HG02943 (cell line): ENCODE data around the gene INPP5A.

Experiments used
- ATAC-seq: cut with Tn5 transposase; IDR thresholded peaks from one replicate; pipeline ENCODE4 v1.9.1; 2021; ENCODE audit warnings: mild to moderate bottlenecking, low read depth, moderate library complexity; ENCODE audit not compliant: unreplicated experiment

Gene INPP5A

GRCh38 chr10:132576671-132577349 lies 39.2 kb downstream of the INPP5A start:
- no peak for ATAC-seq

GRCh38 chr10:132577350-132578003 lies 39.9 kb downstream of the INPP5A start:
- no peak for ATAC-seq

DNA sequence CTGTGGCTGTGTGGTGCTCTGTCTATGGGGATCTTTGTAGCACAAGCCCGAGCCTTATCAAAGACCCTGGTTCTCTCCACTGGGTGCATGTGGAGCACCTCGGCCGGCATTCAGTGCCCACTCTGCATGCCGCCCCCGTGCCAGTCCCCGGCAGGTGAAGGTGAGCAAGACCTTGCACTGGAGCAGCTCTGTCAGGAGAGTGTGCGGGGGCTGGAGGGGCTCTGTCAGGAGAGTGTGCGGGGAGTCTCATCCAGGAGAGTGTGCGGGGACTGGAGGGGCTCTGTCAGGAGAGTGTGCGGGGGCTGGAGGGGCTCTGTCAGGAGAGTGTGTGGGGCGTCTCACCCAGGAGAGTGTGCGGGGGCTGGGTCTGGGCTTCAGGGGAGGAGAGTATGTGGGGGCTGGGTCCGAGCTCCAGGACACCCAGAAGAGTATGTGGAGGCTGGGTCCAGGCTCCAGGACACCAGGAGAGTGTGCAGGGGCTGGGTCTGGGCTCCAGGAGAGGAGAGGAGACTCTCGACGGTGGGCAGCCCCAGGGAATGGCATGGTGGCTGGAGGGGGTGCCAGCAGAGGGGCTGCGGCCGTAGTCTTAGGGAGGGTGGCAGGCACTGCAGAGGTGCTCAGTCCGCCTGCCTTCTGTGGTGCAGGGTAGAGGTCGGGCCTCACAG lies 40.8 kb downstream of the INPP5A start:
- ATAC-seq = no peak

- ATAC-seq = no peak
Measured at GRCh38 chr10:132579027-132579859, 41.7 kb downstream of the INPP5A start.

- ATAC-seq = no peak
Measured at GRCh38 chr10:132580143-132580542, 42.6 kb downstream of the INPP5A start.

DNA sequence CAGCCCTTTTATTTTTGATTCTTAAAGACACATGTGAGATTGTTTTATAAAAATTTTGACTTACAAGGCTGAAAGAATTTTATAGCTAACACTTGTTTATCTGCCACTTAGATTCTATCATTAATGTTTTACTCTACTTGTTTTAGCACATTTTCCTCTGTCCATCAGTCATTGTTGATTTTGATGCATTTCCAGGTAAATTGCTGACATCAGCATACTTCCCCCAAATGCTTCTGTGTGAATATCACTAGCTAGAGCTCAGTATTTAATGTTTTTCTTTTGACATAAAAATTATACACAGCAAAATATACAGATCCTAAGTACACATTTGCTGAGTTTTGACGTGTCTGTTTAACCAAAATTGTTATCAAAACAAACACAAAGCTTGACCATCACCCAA lies 43.0 kb downstream of the INPP5A start:
- ATAC-seq = no peak

- ATAC-seq = no peak
Measured at GRCh38 chr10:132582137-132582536, 44.5 kb downstream of the INPP5A start.

DNA sequence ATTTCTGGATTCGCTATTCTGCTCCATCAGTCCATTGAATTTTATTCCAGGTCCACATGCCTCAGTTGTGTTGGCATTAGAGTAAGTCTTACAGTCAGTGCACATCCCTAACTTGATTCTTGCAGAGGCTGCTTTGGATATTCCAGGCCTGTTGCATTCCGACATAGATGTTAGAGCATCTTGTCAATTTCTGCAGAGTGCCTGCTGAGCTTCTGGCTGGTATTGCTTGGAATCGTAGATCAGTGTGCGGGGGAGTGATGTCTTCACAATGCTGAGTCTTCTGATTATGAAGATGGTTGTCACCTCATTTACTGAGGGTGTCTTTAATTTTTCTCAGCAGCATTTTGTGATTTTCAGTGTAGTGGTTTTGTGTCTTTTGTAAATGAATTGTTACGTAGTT lies 45.2 kb downstream of the INPP5A start:
- no peak for ATAC-seq

DNA sequence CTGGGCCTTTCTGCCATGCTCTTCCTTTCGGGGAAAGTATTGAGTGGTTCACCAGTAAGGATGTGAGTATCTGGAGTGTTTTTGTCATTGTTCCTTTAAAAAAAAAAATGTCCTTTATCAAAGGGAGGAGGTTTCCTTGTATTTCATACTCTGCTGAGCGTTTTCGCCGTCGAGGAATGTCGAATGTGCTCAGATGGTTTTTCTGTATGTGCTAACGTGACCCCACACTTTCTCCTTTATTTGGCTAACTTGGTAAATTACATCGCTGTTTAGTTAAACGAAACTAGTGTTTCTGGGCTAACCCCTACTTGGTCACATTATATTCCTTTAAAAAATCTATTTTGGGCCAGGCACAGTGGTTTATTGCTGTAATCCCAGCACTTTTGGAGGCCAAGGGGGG lies 45.9 kb downstream of the INPP5A start:
- ATAC-seq = no peak

GRCh38 chr10:132584081-132584480 lies 46.5 kb downstream of the INPP5A start:
- no peak for ATAC-seq

DNA sequence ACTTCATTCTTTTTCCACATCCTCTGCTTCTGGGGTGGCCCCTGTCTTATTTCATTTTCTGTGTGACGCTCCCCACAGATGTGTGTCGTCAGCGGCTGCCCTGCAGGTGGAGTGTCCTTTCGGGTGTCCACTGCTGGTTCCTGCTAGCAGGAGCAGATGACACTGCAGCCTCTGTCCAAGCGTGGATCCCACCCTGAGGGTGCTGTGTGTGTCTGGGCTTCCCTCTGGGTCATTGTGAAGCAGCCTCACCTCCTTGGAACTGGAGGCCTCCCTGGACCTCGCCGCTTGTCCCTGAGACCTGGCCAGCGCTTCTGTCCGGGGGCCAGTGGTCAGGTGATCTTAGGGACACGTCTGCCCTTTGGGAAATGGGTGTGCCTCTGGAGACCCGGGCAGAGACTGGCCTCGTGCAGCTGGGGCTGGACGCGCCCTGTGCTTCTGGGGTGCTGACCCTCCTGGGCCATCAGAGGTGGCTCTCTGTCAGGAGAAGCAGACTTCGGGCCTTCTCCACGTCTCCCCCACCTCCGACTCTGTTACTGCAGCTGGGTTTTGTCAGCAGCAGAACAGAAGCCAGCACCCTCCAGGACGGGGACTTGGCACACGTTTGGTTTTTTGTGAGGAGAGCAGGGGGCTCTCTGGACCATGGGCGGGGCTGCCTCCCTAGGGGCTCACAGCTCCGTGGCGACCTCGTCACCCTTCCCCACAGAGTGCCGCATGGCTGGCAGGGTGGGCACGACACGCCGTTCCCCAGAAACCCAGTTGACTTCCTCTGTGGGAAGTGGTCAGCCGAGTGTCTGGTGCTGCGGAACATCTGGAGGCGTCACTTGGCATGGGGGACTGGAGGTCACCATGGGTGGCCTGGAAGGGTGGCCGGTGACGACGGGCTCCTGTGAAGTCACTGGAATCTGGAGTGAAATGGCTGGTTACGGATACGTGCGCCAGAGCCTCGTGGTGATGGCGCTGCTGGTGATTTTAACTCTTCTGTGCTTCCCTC lies 48.4 kb downstream of the INPP5A start:
- no peak for ATAC-seq

DNA sequence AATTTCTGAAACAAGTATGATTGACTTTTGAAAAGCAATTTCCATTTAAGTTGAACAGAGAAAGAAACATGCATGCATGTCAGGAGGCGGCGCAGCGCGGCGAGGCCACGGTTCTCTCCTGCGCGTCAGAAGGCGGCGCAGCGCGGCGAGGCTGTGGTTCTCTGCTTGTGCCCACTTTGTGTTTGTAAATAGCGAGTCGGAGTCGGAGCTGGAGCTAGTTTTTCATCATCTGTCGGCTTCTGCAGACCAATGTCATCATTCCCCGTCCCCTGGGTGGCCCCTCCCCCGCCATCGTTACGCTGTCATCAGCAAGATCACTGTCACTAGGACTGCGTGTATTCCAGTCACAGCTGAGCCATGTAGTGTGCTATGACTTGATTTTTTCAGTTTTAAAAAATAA lies 49.2 kb downstream of the INPP5A start:
- no peak for ATAC-seq

- ATAC-seq = no peak
Measured at GRCh38 chr10:132587175-132587574, 49.6 kb downstream of the INPP5A start.

GRCh38 chr10:132588301-132589013 lies 50.9 kb downstream of the INPP5A start:
- ATAC-seq = no peak

DNA sequence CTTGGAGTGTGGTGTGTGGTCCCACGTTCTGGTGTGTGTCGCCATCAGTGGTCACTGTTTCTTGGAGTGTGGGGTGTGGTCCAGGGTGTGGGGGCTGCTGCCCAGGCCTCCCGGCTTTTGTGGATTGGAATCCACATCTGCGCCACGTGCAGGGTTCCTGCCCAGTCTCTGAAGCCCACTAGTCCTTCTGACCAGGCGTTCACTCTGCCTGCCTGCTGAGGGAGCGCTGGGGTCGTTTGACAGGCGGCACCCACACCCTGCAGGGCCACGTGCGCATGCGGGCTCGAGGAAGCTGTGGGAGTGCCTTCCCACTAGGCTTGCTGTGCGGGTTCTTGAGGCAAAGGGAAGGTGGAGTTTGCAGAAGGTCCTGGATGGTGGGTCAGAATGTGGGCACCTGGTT lies 51.4 kb downstream of the INPP5A start:
- no peak for ATAC-seq

DNA sequence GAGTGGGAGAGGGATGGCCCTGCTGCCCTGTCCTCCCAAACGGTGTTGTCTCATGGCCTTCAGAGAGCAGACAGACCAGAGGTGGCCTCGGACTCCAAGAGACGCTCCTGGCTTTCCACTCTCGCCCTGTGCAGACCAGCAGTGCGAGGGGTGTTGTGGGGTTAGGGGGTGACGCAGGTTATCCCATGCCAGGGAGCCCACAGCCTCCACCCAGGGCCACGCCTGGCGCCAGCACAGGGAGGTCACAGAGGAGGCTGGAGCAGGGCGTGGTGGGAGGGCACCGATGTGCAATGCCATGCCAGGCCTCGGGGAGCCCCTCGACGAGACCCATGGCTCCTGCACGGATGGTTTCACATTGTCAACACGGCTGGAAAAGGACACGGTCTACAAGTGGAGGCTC lies 52.1 kb downstream of the INPP5A start:
- no peak for ATAC-seq

DNA sequence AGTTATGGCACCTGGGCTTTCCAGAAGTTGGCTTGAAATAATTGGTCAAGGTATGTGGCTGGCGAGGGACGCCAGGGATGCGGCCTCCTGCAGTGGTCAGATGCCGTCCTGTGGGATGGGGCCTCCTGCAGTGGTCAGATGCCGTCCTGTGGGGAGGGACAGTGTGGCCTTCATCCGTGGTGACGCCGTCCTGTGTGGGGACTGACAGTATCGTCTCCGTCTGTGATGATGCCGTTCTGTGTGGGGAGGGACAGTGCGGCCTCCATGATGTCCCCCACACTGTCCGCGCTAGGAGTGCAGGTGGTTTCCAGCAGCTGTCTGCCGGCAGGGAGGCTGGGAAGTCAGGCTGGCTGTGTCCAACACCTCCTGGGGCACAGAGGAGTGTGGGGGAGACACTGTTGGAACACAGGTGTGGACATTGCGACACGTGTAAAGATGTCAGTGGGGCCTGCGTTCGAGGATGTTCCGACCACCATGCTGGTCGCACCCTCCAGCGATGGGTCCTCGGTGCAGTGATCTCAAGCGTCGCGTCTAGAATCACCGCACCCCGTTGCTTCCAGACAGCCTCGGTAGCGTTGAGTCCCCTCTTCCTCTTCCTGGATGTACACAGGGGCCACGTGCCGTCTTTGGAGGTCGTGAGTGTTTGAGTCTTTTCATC lies 52.6 kb downstream of the INPP5A start:
- ATAC-seq = no peak

DNA sequence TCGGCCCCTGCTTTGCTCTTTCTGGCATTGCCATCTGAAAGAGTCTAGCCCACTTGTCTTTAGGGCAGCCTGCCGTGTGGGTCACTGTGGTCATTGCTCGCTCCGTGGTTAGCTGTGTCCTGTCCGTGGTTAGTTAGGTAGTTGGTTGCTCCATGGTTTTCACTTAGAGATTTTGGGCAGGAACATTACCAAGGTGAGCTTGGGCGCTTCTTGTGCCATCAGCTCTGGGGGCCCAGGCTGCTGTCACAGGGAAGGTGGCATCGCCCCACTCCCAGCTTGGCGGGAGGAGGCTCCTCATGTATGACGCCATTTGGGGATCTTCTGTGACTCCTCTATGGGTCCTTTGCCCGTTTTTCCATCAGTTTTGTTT lies 53.1 kb downstream of the INPP5A start:
- no peak for ATAC-seq
